ENCODE results near the gene INTS15.

Gene INTS15

GRCh38 chr7:6643915-6644625, 54.2 kb downstream of the INTS15 start:
- no peak for DNase-seq

DNA sequence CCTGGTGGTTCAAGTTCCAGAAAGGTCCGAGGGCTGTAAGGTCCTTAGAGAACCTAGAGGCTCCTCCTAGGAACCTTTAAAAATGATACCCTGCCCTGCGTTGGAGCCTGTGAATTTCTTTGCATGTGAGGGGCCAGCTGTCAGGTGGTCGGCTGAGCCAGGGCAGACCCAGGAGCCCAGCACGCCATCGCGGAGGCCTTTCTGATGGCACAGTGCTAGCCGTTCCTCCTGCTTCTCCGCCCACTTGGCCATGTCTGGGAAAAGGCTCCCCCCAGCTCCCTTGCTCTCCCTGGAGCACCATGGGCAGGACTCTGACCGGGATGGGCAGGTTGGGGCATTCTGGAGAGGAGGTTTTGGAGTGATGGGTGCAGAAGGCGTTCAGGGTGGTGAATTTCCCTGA, 54.9 kb downstream of the INTS15 start:
- DNase-seq = no peak

DNA sequence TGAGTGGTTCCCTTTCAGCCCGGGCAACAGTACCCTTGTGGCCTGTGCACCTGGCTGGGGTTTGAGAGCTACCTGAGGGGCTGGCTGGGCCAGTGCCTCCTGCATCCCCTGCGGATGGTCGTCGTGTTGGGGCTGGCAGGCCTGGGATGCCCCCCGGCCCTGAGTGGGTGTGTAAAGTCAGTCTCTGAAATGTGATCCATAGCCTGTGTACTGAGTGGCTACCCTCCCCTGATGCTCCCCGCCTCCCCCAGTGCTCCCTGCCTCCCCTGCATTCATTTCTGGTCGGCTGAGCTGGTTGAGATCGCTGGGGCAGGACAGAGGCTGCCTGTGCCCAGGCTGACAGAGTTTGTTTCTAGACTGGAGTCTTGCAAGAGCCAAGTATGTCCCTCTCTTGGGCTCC, 56.6 kb downstream of the INTS15 start:
- DNase-seq = no peak

GRCh38 chr7:6647080-6647479, 57.3 kb downstream of the INTS15 start:
- no peak for DNase-seq

DNA sequence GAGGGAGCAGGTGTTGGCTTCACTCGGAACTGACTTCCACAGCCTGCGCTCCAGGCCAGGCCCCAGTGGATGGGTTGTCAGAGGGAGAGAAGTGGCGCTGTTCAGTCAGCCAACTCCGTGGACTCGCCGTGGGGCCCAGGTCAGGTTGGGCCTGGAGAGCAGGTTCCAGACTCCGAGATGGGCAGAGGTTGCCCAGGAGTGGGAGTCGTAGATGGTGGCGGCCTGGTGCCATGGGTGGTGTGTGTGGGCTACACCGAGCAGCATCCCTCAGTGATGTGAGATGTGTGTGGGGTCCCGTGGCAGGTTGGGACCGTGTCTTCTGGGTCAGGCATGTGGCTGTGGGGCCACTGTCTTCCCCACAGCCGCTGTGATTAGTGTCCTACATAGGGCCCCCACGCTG, 57.7 kb downstream of the INTS15 start:
- no peak for DNase-seq

DNA sequence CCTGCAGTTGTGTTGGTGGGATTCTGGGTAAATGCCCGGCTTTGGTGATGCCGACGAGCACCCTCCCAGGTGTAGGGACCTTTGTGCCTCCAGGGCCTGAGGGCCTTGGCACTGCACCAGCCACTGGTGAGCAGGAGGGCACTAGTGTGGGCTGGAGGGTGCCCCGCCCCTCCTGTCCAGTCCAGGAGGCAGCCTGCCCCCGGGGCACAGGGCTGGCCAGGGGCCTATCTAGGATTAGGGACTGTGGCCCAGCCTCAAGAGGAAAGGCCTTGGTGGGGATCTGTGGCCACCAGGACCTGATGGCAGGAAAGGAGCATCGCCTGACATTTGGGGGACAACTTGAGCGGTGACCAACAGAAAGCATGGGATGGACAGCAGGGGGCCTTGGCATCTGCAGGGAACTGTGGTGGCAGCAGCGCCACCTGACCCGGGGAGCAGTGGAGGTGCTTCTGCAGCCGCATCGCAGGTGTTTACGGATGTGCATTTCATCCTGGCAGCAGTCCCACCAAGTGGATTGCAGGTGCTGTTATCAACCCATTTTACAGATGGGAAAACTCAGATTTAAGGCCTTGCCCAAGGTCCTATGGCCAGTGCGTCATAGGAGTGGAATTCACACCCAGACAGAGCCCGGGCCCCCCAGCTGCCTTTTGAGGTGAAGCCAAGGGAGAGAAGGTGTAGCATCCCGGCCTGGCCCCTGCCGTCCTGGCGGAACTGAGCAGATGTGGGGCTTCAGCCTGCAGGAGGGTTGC, 58.4 kb downstream of the INTS15 start:
- DNase-seq = no peak

DNA sequence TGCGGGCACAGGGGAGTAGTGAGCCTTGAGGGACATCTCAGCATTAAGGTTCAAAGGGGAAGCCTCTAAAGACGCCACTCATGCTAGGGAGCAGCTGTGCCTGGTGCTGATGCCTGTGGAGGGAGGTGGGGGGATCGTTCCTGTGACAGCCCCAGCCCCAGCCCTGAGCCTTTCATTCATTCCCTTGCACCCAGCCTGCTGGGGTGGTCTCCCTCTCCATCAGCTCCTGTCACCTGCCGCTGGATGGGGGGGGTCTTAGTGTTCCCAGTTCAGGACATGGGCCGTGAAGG, 58.9 kb downstream of the INTS15 start:
- no peak for DNase-seq

DNA sequence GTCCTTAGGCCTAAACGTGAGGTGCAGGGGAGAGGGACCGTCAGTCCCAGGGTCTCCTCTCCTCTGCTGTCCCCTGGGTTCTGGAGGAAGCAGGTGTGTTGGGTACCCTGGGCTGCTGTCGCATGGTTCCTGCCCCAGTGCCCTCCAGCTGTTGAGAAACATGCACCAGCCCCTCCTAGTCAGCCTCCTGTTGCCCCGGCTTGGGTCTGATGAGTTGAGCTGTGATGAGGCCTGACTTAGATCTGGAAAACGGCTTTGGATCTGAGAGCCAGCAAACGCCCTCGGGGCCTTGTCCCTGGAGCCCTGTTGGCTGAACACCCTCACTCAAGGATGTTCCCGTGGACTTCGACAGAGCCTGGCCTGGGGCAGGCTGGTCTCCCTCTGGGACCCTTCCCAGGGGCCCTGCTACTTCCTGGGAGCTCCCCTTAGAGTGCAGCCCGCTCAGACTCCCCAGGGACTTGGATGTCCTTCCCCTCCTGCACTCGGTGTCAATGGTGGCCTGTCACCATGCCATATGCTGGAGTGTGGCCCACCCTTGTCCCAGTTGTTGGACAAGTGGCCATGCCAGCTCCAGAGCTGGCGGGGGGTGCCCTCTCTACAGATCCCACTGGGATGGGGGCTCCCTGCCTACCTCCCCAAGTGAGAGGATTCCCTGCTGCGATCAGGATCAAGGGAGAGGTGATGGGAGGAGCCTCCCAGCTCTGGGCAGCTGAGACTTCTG, 59.6 kb downstream of the INTS15 start:
- no peak for DNase-seq

DNA sequence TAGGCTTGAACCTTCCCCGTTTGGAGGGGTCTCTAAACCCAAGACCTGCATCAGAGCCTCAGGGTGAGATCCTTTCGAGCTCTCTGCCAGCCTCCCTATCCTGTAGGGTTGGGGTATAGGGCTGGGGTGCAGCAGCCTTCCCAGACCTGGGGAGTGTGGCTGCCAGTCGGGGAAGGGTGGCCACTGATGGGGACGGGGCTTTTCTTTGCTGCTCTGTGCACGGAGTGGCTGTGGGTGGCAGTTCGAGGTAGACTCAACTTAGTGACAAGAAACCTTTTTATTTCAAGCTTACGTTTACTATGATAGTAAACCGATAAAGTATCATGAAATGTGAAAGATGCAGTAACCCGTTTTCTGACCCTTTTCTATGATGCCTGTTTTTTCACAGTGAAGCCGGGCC, 60.3 kb downstream of the INTS15 start:
- DNase-seq = no peak

GRCh38 chr7:6650521-6651011, 60.7 kb downstream of the INTS15 start:
- no peak for DNase-seq

DNA sequence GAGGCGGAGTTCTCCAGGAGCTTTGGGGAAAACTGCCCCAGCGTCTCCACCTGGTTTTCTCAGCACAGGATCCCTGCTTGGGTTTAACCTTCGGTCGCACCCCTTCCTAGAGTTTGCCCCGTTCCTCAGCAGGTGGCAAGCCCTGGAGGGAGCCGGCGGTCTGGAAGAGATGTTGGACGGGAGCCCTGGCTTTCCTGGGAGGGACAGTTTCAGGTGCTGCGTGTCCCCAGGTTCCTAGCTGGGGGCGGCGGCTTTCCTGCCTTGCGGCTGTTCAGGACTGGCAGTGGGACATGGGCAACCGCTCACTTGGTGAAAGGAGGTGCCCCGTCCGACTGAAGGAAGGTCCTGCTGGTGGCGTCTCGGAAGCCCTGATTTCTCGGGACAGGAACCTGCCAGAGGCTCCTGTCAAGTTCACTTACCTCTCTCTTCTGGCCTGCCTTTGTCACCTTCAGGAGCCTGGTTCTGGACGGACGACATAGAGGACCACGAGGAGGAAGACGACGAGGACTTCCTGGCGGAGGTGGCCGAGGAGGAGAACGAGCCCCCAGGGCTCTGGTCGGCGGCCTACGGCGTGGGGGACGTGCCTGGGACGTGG, 62.1 kb downstream of the INTS15 start:
- no peak for DNase-seq

GRCh38 chr7:6652446-6653011, 62.7 kb downstream of the INTS15 start:
- DNase-seq = no peak

DNA sequence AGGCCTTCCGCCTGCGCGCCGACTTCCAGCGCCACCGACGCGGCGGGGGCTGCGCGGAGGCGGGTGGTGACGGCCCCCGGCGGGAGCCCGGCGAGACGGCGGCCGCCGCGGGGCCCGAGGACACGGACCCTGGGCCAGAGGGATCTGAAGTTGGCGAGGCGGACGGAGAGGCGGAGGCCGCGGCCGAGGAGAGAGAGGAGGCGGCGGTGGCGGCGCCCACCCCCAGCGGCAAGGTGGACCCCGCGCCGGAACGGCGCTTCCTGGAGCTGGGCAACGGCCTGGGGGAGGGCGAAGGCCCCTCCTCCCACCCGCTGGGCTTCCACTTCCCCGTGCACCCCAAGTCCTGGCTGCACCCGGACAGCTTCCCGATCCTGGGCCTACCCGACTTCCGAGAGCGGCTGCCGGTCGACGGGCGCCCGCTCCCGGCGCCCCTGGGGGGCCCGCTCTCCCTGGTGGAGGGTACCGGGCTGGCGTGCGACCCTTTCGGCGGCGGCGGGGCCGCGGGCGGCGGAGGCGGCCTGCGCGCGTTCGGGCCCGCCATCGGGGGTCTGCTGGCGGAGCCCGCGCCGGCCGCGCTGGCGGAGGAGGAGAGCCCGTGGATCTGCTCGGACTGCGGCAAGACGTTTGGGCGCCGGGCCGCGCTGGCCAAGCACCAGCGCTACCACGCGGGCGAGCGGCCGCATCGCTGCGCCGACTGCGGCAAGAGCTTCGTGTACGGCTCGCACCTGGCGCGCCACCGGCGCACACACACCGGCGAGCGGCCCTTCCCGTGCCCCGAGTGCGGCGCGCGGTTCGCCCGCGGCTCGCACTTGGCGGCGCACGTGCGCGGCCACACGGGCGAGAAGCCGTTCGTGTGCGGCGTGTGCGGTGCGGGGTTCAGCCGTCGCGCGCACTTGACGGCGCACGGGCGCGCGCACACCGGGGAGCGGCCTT, 63.5 kb downstream of the INTS15 start:
- no peak for DNase-seq

DNA sequence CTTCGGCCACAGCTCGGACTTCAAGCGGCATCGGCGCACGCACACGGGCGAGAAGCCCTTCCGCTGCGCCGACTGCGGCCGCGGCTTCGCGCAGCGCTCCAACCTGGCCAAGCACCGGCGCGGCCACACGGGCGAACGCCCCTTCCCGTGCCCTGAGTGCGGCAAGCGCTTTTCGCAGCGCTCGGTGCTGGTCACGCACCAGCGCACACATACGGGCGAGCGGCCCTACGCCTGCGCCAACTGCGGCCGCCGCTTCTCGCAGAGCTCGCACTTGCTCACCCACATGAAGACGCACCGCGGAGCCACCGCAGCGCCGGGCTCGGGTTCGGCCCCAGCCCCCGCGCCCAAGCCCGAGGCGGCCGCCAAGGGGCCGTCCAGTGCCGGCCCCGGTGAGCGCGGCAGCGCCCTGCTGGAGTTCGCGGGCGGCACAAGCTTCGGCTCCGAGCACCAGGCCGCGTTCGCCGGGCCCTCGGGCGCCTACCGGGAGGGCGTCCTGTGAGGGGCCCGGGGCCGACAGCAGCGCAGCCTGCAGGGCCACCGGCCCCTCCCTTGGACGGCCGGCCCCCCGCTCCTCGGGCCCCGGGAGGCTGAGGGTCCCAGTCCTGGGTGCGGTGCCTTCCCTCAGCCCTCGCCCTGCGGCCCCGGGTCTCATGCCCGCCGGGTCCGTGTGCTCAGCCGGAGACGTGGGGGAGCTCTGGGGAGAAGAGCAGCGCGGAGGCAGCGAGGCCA, 64.5 kb downstream of the INTS15 start:
- no peak for DNase-seq

GRCh38 chr7:6654842-6655610, 65.2 kb downstream of the INTS15 start:
- no peak for DNase-seq

DNA sequence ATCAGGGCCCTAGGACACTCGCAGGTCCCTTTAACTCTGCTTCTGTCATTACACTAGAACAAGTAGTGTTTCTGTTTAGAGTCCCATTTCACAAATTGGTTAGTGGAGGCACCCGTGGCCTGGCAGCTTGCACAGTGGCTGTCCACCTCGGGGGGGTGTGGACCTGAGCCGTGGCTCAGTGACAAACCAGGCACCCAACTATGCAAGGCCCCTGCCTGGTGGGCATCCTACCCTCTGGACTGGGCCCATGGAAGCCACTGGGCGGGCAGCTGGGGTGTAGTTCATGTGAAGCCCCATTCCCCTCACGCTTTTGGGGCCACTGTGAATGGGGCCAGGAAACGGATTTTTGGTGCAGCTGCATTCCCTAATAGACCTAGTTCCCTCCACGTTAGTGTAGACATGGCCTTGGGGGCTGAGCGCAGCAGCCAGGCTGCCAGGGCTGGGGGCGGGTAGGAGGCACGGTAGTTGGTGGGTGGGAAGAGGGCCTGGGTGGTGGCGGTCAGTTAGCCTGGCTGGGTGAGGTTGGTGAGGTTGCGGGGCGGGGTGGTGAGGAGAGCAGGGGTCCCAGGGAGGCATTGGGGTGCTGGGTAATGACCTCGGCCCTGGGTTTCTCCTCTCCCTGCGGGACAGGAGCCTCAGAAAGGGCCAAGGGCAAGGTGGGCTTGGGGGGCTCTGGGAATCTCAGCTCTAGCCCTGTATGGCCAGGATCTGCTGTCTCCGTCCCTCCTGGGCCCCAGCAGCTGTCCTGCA, 66.0 kb downstream of the INTS15 start:
- DNase-seq = no peak

DNA sequence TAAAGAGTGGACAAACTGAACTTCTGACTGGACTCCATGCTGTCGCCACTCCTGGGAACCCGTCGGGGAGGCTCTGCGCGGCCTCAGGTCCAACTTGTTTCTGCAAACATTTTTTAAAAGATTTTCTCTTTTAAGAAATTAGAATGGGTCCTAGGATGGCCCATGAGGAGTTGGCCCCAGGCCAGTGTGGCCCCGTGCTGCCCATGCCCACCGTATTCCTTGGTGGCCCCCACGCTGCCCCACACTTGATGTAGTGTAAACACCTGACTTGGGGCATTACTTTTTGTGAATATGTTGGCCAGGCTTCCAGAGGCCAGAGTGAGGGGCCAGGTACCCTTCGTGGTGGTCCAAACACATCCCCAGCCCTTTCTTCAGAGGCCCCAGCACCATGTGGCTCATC, 66.6 kb downstream of the INTS15 start:
- no peak for DNase-seq

Data from SW 1271 (cell line).